DMS79 treated with DMSO at 0.1 percent for 48 hours (cell line): Measurements from ENCODE around the gene VPS54.
"Not testable (repeated sequence)": the region's sequence is repeated elsewhere in the genome, so short reads cannot be mapped to it uniquely, and the experiment has no call there.

Experiments
- DNase-seq: peaks from one replicate; lab custom pipeline; 2025; lab: John Stamatoyannopoulos, UW

The VPS54 gene

DNA sequence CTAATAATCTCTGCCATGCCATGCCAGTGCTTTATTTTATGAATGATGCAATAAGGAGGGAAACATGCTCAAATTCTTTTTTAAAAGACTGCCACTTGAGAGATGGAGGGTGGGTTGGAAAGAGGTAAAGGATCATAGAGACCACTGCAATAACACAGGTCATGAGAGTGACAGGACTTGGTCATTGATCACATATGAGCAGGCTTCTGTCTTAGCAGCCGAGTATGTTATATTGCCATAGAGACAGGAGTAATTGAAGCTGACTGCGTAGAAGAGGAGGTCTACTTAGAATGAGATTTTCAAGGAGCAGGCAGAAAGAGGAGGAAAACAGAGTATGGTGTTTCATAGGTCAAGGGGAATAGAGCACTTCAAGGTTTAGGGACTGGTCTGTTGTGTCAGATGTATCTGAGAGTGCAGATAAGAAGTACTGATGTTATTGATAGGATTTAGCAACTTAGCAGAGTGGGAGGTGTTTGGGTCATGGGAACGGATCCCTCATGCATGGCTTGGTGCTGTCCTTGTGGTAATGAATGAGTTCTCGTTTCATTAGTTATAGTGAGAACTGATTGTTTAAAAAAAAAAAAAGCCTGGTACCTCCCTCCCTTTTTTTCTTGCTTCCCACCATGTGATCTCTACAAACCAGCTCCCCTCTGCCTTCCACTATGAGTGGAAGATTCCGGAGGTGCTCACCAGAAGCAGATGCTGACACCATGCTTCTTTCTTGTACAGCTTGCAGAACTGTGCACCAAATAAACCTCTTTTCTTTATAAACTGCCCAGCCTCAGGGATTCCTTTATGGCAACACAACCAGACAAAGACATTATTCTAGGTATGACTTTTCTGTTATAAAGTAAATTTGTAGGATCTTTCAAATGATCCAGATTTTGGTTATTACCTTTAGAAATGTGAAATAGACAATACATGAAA is 144.8 kb downstream of the VPS54 start:
- no peak for DNase-seq

DNA sequence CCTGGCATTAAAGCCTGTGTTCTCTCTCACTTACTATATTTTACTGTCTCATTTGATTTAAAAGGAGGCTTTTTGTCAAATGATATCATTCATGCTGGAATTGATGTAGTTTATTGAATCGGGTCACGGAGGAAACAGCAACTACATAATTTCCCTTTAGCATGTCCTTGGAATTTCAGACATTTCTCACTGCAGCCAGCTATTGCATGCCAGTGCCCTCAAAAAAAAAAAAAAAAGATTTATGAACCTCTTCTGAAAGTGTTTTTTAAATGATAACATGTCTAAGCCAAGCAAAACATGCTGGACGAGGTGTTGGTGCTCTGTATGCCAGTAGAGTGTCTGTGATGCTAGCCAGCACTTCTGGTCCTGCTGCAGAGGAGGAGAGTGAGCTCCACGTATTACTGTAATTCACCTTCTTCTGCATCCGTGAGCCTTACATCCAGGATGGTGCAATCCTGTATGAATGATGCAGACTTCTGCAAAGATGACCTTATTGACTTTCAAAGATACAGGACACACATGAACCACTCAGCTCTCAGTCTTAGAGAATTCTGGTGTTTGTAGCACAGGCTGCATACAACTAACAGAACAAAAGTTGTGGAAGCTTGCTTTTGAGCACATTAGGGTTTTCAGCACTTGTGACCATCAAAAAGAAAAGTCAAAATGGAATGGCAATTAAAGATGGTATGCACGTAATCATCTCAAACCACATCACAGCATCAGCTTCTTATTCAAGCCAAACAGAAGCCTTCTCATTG is 146.5 kb downstream of the VPS54 start:
- DNase-seq = no peak

DNA sequence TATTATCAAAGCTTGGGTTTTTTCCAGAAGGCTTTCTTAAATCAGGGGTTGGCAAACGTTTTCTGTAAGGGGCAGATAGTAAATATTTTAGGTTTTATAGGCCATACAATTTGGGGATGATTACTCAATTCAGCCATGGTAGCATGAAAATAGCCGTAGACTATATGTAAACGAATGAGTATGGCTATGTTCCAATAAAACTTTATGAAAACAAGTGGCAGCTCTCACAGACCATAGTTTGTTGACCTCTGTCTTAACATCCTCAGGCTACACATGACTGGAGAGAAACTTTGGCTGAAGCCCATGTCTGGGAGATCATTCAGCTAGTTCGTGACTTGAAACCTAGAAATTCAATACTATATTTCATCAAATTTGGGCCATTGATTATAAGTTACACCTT is 147.4 kb downstream of the VPS54 start:
- DNase-seq = no peak

DNA sequence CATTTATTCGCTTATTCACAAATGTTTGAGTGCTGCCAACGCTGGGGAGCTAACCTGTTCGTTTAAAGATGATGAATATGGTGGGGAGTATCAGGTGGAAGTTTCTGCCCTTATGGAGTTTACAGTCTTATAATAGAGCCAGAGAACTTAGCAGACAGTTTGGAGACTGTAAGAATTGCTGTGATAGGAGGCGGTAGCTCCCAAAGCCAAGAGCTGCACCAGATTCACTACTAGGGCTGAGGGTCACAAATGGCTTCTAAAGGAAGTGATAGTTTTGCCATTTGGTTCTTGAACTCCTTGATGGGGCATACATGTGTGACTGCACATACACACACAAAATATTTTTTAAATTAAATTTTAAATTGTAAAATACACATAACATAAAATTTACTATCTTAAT is 148.5 kb downstream of the VPS54 start:
- no peak for DNase-seq

DNA sequence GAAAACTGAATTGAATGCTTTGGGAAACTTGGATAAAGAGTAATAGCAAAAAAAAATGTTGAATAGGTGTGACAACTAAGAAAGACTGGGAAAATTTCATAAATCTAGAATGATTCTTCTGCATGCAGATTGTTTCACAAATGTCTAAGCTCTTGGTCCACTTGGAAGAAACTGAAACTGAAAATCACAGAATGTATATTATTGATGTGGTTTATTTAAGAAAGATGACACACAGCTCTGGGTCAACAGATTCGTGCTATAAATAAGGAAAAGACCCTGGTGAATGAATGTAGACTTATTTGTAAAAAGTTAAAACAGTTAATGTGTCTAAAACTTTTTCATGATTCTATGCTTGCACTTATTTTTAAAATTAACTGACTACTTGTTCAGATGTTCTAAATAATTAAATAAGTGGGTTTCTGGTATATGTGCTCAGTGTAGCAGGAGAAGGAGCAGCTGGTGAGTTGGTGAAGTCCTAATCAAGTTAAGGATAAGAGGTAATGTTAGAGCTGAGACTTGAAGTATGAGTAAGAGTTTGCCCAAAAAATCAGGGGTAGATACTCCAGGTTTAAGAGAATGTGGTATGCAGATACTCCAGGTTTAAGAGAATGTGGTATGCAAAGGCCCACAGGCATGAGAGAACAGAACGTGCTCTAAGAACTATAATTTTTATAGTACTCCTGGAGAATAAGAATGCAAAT is 153.1 kb downstream of the VPS54 start:
- no peak for DNase-seq

DNA sequence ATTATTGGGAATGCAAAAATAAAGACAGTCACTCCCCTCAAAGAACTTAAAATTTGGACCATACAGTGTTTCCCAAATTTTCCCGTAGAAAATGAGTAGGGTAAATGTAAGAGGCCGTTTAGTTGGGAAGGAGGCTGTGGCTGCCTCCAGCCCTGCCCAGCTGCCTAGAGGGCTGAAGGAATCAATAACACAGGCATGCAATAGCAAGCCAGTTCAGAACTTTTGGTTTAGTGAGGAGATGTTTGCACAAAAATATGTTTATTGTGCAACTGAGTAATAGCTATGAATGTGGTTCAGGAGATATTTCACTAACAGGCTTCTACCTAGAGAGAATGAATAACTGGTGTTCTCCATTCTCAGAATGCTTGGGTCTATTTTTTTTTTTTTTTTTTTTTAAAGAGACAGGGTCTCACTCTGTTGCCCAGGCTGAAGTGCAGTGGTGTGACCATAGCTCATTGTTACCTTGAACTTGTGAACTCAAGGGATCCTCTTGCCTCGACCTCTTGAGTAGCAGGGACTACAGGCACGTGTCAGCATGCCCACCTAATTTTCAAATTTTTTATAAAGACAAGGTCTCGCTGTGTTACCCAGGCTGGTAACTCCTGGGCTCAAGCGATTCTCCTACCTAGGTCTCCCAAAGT is 153.9 kb downstream of the VPS54 start:
- no peak for DNase-seq

DNA sequence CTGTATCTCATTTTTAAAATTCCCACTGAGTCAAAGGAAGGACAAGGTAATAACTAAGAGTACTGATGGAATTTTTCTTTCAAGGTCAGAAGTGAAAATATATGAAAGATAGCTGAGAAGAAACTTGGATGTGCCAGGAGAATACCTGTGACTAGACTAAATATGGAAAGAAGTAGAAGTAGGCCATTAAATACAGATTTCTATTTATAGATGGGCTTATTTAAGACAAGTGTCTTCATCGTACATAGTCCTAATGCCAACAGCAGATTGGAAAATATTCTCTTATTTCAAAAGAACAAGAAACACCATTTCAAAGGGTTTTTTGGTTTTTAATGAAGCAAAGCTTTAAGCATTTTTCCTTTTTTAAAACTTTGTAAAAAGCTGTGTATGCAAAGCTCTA is 155.5 kb downstream of the VPS54 start:
- no peak for DNase-seq

DNA sequence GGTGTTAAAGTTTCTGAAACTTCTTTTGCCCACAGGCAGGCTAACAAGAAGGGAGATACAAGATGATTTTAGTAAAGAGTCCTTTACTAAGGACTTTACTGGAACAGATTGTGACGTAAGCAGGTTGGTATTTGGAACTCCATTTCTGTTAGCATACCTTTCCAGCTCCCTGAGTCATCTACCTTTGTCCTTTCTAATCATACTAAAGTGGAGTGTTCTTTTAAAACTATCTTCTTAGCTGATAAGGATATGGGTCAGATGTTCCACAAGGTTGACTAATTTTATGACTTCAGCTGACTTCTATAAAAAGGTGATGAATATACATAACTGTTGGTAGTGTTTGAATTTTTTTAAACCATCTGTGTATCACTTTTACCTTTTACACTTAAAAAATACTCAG is 156.4 kb downstream of the VPS54 start:
- DNase-seq = no peak

DNA sequence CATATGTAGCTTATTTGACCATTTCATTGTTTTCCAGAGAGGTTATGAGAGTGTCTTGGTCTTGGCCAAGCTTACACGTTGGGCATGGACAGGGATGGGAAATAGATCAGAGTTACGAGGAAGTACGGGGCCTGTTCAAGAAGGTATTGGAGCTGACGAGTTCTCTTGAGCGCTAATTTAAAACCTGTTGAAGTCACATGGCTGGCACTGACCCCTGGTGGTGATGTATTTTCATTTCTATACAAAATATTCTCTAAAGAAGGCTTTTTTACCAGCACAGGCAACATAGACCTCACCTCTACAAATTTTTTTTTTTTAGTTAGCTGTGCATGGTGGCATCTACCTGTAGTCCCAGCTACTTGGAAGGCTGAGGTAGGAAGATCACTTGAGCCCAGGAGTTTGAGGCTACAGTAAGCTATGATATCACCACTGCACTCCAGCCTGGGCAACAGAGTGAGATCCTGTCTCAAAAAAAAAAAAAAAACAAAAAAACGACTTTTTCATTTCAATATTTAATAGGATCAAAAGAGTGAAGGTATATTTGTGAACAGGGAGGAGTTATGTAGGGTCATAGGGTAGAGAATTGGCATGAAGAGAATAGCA is 157.9 kb downstream of the VPS54 start:
- DNase-seq = no peak

DNA sequence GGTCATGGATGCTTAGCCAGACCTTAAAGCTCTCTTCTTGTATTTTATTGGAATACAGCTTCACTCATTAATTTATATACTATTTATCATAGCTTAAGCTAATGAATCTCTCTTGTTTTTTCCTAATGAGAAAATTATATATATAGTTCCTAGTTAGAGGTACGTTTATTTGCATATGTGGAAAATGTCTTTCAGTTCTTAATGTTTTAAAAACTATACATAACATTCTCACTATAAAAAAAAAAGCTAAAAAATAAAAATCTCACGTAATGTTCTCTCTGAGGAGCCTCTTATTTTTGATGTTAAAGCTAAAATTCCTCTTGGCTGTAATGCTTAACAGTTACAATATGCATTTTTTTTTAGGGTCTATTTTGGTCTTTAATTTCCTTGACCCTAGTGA is 160.9 kb downstream of the VPS54 start:
- no peak for DNase-seq

DNA sequence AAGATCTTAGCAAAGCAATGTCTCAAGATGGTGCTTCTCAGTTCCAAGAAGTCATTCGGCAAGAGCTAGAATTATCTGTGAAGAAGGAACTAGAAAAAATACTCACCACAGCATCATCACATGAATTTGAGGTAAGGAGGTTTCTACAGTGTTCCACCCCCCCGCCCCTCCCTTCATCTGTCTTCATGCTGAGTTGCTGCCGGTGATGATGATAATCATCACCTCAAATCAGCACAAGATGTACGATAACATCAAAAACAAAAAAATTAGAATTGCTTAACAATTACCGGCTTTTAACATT is 163.0 kb downstream of the VPS54 start:
- DNase-seq = no peak

DNA sequence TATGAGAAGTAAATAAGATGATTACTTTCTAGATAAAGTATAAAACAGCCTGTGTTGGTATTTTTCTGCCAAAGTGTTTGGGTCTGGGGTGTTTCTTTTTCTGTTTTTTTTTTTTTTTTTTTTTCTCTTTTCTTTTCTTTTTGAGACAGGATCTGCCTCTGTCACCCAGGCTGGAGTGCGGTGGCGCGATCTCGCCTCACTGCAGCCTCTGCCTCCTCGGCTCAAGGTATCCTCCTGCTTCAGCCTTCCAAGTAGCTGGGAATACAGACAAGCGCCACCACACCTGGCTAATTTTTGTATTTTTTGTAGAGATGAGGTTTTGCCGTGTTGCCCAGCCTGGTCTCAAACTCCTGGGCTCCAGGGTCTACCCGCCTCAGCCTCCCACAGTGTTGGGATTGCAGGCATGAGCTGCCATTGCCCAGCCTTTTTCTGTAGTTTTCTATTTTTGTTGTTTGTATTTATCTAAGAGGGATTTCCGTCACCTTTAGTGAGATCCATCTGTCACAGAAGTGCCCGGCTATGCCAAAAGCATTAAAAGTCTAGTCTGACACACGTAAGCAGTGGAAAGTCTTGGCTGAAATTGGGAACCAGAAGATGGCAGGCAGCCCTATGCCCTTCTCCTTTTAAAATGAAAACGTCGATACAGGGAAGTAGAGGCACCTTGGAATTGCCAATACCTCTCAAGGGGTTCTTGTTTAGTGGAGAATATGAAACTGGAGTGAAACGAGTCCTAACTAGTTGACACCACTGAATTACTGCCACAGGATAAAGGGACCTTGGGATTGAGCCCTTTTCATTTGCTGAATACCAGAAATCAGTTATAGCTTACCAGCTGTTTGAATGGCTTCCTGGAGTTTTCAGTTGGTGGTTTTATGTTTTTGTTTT is 163.6 kb downstream of the VPS54 start:
- no peak for DNase-seq

DNA sequence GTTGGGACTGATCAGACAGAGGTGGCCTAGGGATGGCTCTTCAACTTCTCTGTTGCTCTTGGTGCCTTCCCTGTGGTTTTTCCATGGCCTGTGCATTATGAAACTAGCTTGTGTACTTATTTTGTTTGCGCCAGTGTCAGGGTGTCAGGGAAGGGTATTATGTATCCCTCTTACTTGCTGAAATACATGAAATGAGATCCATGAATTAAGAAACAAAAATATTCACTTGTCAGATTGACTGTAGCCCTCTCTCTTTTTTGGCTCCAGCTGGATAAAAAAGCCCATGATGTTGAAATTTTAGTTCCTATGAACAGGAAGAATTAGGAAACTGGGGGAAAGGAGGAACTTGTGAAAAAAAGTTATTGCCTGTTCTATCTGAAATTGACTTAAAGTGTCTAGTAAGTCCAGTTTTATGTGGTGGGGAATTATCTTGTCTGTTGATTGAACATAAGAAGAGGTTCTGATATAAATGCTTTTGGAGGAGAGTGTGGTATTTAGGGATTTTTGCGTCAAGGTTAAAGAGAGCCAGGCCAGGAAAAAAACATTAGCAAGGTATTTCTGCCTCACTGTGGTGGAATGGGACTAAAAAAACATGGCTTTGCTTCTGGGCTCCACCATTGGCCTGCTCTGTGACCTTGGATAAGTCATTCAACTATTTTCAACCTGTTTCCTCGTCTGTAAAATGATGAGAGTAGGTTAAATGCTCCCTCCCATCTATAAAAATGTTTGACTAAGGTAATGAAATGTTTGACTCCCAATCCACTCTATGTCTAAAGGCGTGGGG is 165.5 kb downstream of the VPS54 start:
- no peak for DNase-seq

DNA sequence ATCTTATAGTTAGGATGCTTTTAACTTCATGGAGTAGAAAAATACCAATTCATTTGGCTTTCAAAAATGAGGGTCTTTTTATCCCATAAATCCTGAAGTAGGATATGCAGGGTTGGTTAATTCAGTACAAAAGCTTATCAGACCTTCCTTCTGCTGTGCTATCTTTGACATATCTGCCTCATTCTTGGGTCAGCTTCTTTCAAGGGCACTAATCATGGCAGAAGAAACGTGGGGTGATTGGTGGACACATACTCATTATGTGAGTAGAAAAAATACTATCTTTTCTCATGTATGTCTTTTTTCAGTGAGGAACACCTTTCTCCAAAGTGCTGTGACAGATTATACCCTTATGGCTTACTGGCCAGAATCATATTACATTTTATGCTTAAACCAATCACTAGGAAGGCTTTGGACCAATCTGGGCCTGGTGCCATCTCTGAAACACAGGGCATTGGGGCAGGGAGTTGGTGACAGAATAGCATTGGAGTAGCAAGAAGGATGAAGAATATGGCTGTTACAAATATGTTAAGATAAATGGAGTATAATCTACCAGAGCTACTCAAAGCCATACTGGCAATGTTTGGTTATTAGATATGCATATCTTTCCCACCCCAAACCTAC is 167.4 kb downstream of the VPS54 start:
- no peak for DNase-seq

DNA sequence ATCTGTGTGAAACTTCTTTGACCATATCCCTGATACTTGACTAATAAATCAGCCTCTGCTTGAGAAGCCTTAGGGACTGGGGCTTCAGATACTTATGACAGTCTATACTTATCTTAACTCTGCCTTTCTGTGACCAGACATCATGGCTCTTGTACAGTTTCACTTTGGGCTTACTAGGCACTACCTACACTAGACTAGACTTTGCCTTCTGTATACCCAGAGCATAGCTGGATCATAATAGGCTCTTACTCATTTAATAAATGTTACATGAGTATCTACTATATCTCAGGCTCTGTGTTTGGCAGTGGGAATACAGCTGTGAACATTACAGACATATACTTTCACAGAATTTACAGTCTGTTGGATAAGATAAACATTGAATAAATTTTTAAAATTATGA is 168.6 kb downstream of the VPS54 start:
- no peak for DNase-seq

DNA sequence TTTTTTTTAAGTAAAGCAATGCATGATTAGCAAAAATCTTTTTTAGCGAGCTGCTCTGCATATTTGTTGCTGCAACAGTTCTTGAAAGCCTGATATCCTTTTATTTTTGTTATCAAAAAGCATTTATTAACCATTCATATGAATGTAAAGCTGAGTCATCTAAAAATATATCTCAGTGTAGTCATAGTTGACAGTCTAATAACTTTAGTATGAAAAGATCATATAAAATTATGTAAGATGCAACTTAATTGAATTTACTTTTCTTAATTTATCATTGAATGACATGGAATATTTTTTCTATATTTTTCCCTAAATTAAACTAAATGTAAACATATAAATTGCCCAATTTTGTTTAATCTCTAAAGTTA is 169.0 kb downstream of the VPS54 start:
- DNase-seq = no peak

DNA sequence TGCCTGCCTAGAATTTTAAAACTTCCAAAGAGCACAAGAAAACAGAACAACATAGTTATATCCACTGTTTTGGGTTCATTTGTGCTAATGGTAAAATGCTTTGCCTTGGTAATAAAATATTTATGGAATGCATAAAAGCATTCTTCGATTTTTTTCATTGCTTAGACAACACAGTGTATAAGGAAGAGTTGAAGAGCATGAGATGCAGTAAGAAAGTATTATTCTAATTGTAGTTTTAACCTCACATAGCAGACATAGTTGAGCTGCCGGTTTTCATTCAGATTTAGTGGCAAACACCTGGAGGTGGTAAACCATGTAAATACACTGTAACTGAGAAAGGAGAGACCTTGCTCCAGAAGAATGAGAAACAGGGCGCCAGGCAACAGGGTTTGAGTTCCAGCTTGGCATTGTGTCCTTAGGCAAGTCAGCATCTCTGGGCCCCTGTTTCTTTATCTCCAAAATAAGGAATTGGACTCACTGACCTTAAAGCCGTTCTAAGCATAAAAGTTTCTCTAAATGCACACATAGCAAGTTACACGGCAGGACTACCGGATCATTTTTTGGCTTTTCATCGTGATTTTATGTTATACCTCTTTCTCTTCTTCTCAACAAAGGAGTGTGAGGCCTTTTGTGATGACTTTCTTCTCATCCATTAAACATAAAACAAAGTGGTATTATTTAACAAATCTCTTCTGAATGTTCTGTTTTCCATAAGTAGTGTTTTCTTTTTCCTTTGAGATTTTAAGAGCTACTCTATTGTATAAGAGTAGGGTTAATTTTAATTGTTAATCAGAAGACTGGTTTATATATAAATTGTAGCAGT is 169.6 kb downstream of the VPS54 start:
- no peak for DNase-seq

DNA sequence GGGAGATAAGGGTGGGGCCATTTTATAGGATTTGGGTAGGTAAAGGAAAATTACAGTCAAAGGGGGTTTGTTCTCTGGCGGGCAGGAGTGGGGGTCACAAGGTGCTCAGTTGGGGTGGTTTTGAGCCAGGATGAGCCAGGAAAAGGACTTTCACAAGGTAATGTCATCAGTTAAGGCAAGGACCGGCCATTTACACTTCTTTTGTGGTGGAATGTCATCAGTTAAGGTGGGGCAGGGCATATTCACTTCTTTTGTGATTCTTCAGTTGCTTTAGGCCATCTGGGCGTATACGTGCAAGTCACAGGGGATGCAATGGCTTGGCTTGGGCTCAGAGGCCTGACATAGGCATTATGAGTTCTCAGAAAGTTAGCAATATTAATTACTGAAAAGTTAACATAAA is 171.7 kb downstream of the VPS54 start:
- DNase-seq = not testable (repeated sequence)

DNA sequence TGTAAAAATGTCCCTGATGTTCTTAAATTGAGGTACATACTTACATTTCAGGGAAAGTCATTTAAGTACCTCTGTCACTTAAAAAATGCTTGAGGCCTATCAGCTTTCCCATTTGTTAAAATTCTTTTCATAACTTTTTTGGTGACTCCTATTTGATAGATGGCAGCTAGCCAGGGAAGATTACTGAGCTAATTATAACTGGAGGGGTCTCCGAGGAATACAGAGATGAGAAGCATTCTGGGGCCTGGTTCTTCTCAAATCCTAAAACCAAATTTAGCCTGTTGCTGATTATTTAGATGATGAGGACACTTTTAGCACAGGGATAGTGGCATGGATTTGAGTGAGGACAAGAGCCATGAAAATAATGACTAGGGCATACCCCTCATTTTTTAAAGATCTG is 172.7 kb downstream of the VPS54 start:
- no peak for DNase-seq
